KOPT-K1 (cell line): Measurements from ENCODE around the gene ONECUT3.
"Not testable (repeated sequence)": the region's sequence is repeated elsewhere in the genome, so short reads cannot be mapped to it uniquely, and the experiment has no call there.

Experiments used
- H3K27ac ChIP-seq: fragments of 200-600 bp; sonication (generic); 2 replicates; pipeline ENCODE4 v1.5.1; 2016; ENCODE audit warnings: antibody characterized with exemption, mild to moderate bottlenecking, low read depth, low read length; ENCODE audit not compliant: poor library complexity, severe bottlenecking
- H3K36me3 ChIP-seq: fragments of 200-600 bp; sonication (generic); 2 replicates; pipeline ENCODE4 v1.5.1; 2017; ENCODE audit warnings: antibody characterized with exemption, mild to moderate bottlenecking, low read length, moderate library complexity; ENCODE audit not compliant: insufficient read depth
- H3K9me3 ChIP-seq: fragments of 200-600 bp; sonication (generic); 2 replicates; pipeline ENCODE4 v1.5.1; 2017; ENCODE audit warnings: antibody characterized with exemption, low read length, mild to moderate bottlenecking; ENCODE audit not compliant: insufficient read depth, poor library complexity, severe bottlenecking

The ONECUT3 gene

GRCh38 chr19:1783874-1784273, 30.6 kb downstream of the ONECUT3 start:
- no peaks in the 10 kb centered on the region for H3K36me3 ChIP-seq
- H3K27ac ChIP-seq, result no peak overlapping the region
- peaks cover 9% of the 10 kb centered on the region for H3K9me3 ChIP-seq

GRCh38 chr19:1785310-1785709, 32.0 kb downstream of the ONECUT3 start:
- H3K27ac ChIP-seq, result no peak overlapping the region
- no peaks in the 10 kb centered on the region for H3K36me3 ChIP-seq
- peaks cover 9% of the 10 kb centered on the region for H3K9me3 ChIP-seq

GRCh38 chr19:1786668-1787067, 33.4 kb downstream of the ONECUT3 start:
- Histone ChIP-seq H3K9me3 (peaks cover 7% of the 10 kb centered on the region), H3K36me3 (no peaks in the 10 kb centered on the region), H3K27ac (no peak overlapping the region)

- Histone ChIP-seq H3K9me3 (peaks cover 2% of the 10 kb centered on the region), H3K36me3 (no peaks in the 10 kb centered on the region), H3K27ac (no peak overlapping the region)
Measured at GRCh38 chr19:1787116-1787515, 33.8 kb downstream of the ONECUT3 start.

- Histone ChIP-seq H3K9me3 (no peaks in the 10 kb centered on the region), H3K27ac (no peak overlapping the region), H3K36me3 (no peaks in the 10 kb centered on the region)
Measured at GRCh38 chr19:1789261-1790041, 36.1 kb downstream of the ONECUT3 start.

GRCh38 chr19:1790054-1790792, 36.9 kb downstream of the ONECUT3 start:
- no peaks in the 10 kb centered on the region for H3K9me3 ChIP-seq
- H3K36me3 ChIP-seq, result no peaks in the 10 kb centered on the region
- H3K27ac ChIP-seq, result no peak overlapping the region

- H3K9me3 ChIP-seq, result no peaks in the 10 kb centered on the region
- H3K27ac ChIP-seq, result no peak overlapping the region
- no peaks in the 10 kb centered on the region for H3K36me3 ChIP-seq
Measured at GRCh38 chr19:1791879-1792278, 38.6 kb downstream of the ONECUT3 start.

- no peak overlapping the region for H3K27ac ChIP-seq
- H3K36me3 ChIP-seq, result peaks cover 10% of the 10 kb centered on the region; the same call in 1 of the 2 replicates
- no peaks in the 10 kb centered on the region for H3K9me3 ChIP-seq
Measured at GRCh38 chr19:1794424-1795172, 41.3 kb downstream of the ONECUT3 start.

- H3K36me3 ChIP-seq, result peaks cover 20% of the 10 kb centered on the region; the same call in 1 of the 2 replicates
- no peak overlapping the region for H3K27ac ChIP-seq
- H3K9me3 ChIP-seq, result no peaks in the 10 kb centered on the region
Measured at GRCh38 chr19:1796395-1797142, 43.3 kb downstream of the ONECUT3 start.

GRCh38 chr19:1797313-1797712, 44.0 kb downstream of the ONECUT3 start:
- not testable (repeated sequence) for H3K9me3 ChIP-seq, H3K27ac ChIP-seq
- H3K36me3 ChIP-seq, result peaks cover 20% of the 10 kb centered on the region; the same call in 1 of the 2 replicates

GRCh38 chr19:1799695-1800342, 46.5 kb downstream of the ONECUT3 start:
- H3K27ac ChIP-seq, result no peak overlapping the region
- H3K9me3 ChIP-seq, result no peaks in the 10 kb centered on the region
- H3K36me3 ChIP-seq, result peaks cover 41% of the 10 kb centered on the region

GRCh38 chr19:1804858-1805257, 51.6 kb downstream of the ONECUT3 start:
- Histone ChIP-seq H3K36me3 (peaks cover 66% of the 10 kb centered on the region), H3K9me3 (no peaks in the 10 kb centered on the region), H3K27ac (no peak overlapping the region)

- Histone ChIP-seq H3K36me3 (peaks cover 59% of the 10 kb centered on the region), H3K27ac (no peak overlapping the region), H3K9me3 (no peaks in the 10 kb centered on the region)
Measured at GRCh38 chr19:1805401-1806183, 52.3 kb downstream of the ONECUT3 start.
